IMR-90 (cell line): ENCODE data around the gene KDF1. TPM values are rescaled to one million over a fixed set of nuclear protein-coding genes. Genes with fewer than 3 reads are reported as not detected.

Experiments
- ATAC-seq: fragments of 200-7000 bp; cut with Tn5 transposase; 2 replicates; pipeline ENCODE4 v1.9.1; 2020; ENCODE audit warnings: low read depth, mild to moderate bottlenecking, moderate library complexity
- BruUV-seq: library from RNA; stranded (reverse); fragments of 400-500 nt; replicated peaks from 2 replicates; lab custom pipeline; 2021; lab: Mats Ljungman, UMichigan
- CTCF ChIA-PET: fragments of 300-600 bp; formaldehyde crosslinking; extraction: SDS; loops from one replicate; lab custom pipeline; 2021; ENCODE audit warnings: antibody characterized with exemption; lab: Yijun Ruan, JAX
- POLR2A ChIA-PET: fragments of 300-600 bp; sonication (Branson Sonifier 250); formaldehyde crosslinking; loops from one replicate; lab custom pipeline; 2022; ENCODE audit warnings: antibody characterized with exemption; ENCODE audit not compliant: unreplicated experiment; lab: Charles Lee
- DNase-seq: peaks from one replicate; pipeline ENCODE4 v3.0.0; 2013
- H2AFZ ChIP-seq: replicated peaks from 2 replicates; pipeline ENCODE3; 2013; ENCODE audit warnings: low read length, mild to moderate bottlenecking; ENCODE audit not compliant: poor library complexity
- H2AK5ac ChIP-seq: 2 replicates; pipeline ENCODE4 v1.6.1; 2013; ENCODE audit warnings: low read depth, low read length, inconsistent platforms
- H2AK9ac ChIP-seq: replicated peaks from 2 replicates; pipeline ENCODE3; 2013; ENCODE audit warnings: mild to moderate bottlenecking, low read depth, low read length, moderate library complexity; ENCODE audit not compliant: poor library complexity
- H2BK120ac ChIP-seq: 2 replicates; pipeline ENCODE4 v1.6.1; 2013; ENCODE audit warnings: low read depth, low read length, inconsistent platforms
- H2BK15ac ChIP-seq: 3 replicates; pipeline ENCODE4 v1.6.1; 2013; ENCODE audit warnings: low read depth, low read length, inconsistent platforms
- H2BK20ac ChIP-seq: 2 replicates; pipeline ENCODE4 v1.6.1; 2013; ENCODE audit warnings: low read depth, mild to moderate bottlenecking, inconsistent platforms, low read length, moderate library complexity
- H2BK5ac ChIP-seq: 2 replicates; pipeline ENCODE4 v1.6.1; 2013; ENCODE audit warnings: mild to moderate bottlenecking, low read depth, low read length, inconsistent platforms; ENCODE audit not compliant: poor library complexity, severe bottlenecking
- H3K14ac ChIP-seq: replicated peaks from 2 replicates; pipeline ENCODE4 v1.6.1; 2013; ENCODE audit warnings: low read depth, low read length, inconsistent platforms
- H3K18ac ChIP-seq: 2 replicates; pipeline ENCODE4 v1.6.1; 2013; ENCODE audit warnings: low read depth, low read length, control low read depth
- H3K23ac ChIP-seq: 2 replicates; pipeline ENCODE4 v1.6.1; 2013; ENCODE audit warnings: low read depth, low read length, inconsistent platforms
- H3K27ac ChIP-seq: 2 replicates; pipeline ENCODE4 v1.5.1; 2013; ENCODE audit warnings: mild to moderate bottlenecking, control low read depth, low read length; ENCODE audit not compliant: insufficient read depth
- H3K27me3 ChIP-seq: 2 replicates; pipeline ENCODE4 v1.6.1; 2013; ENCODE audit warnings: low read length; ENCODE audit not compliant: control insufficient read depth, insufficient read depth
- H3K36me3 ChIP-seq: 2 replicates; pipeline ENCODE4 v1.6.1; 2013; ENCODE audit warnings: low read length, mixed read lengths; ENCODE audit not compliant: control insufficient read depth, insufficient read depth
- H3K4ac ChIP-seq: 2 replicates; pipeline ENCODE4 v1.6.1; 2013; ENCODE audit warnings: low read depth, low read length, inconsistent platforms
- H3K4me1 ChIP-seq: 2 replicates; pipeline ENCODE4 v1.6.1; 2013; ENCODE audit warnings: low read length, mixed read lengths; ENCODE audit not compliant: control insufficient read depth, insufficient read depth
- H3K4me2 ChIP-seq: 2 replicates; pipeline ENCODE4 v1.6.1; 2013; ENCODE audit warnings: low read depth, mild to moderate bottlenecking, control low read depth, low read length, moderate library complexity
- H3K4me3 ChIP-seq: 2 replicates; pipeline ENCODE4 v1.5.1; 2013; ENCODE audit warnings: low read depth, mild to moderate bottlenecking, control low read depth, low read length, moderate library complexity; ENCODE audit not compliant: insufficient read depth
- H3K56ac ChIP-seq: 2 replicates; pipeline ENCODE4 v1.6.1; 2013; ENCODE audit warnings: low read length, inconsistent platforms; ENCODE audit not compliant: insufficient read depth; ENCODE audit errors: extremely low read depth
- H3K79me1 ChIP-seq, 2 experiments: 2 replicates each; pipeline ENCODE4 v1.6.1; 2013; ENCODE audit warnings: low read length in 2 of 2, inconsistent platforms in 1 of 2, low read depth in 1 of 2
- H3K9ac ChIP-seq: 2 replicates; pipeline ENCODE4 v1.6.1; 2013; ENCODE audit warnings: low read depth, low read length, control low read depth
- H3K9me1 ChIP-seq: 2 replicates; pipeline ENCODE4 v1.6.1; 2013; ENCODE audit warnings: low read length, inconsistent platforms; ENCODE audit not compliant: insufficient read depth
- H3K9me3 ChIP-seq: 2 replicates; pipeline ENCODE4 v1.6.1; 2013; ENCODE audit warnings: low read length; ENCODE audit not compliant: control insufficient read depth, insufficient read depth
- H4K20me1 ChIP-seq: 2 replicates; pipeline ENCODE4 v1.6.1; 2013; ENCODE audit warnings: low read length, inconsistent platforms; ENCODE audit not compliant: insufficient read depth
- H4K5ac ChIP-seq: 2 replicates; pipeline ENCODE4 v1.6.1; 2013; ENCODE audit warnings: mild to moderate bottlenecking, low read depth, low read length, control low read depth
- H4K8ac ChIP-seq, 2 experiments: 2 replicates each; pipeline ENCODE4 v1.6.1; 2013; ENCODE audit warnings: low read depth in 2 of 2, low read length in 2 of 2, control low read depth in 1 of 2, inconsistent platforms in 1 of 2
- H4K91ac ChIP-seq: 2 replicates; pipeline ENCODE4 v1.6.1; 2013; ENCODE audit warnings: low read depth, low read length, inconsistent platforms; ENCODE audit not compliant: insufficient read depth
- BHLHE40 ChIP-seq: fragments of 150-350 bp; IDR thresholded peaks from 2 replicates; pipeline ENCODE4 v1.6.1; 2016; ENCODE audit warnings: mild to moderate bottlenecking, low read depth, low read length
- CEBPB ChIP-seq: IDR thresholded peaks from 2 replicates; pipeline ENCODE4 v1.6.1; 2012; ENCODE audit warnings: low read depth, low read length, improper control_type of control experiment
- CHD1 ChIP-seq: IDR thresholded peaks from 2 replicates; pipeline ENCODE4 v1.6.1; 2012; ENCODE audit warnings: low read depth, low read length, improper control_type of control experiment
- MAFK ChIP-seq: IDR thresholded peaks from 2 replicates; pipeline ENCODE4 v1.6.1; 2012; ENCODE audit warnings: low read depth, low read length, improper control_type of control experiment
- MXI1 ChIP-seq: IDR thresholded peaks from 2 replicates; pipeline ENCODE4 v1.6.1; 2012; ENCODE audit warnings: low read depth, mild to moderate bottlenecking, low read length, moderate library complexity, borderline replicate concordance
- RCOR1 ChIP-seq: IDR thresholded peaks from 2 replicates; pipeline ENCODE4 v1.6.1; 2012; ENCODE audit warnings: mild to moderate bottlenecking, low read length, improper control_type of control experiment; ENCODE audit not compliant: insufficient replicate concordance
- SMC3 ChIP-seq: fragments of 150-350 bp; IDR thresholded peaks from 2 replicates; pipeline ENCODE4 v1.6.1; 2016; ENCODE audit warnings: low read depth, mild to moderate bottlenecking, antibody characterized with exemption, low read length, moderate library complexity
- WGBS, 2 experiments: methylation state at CpG; one replicate each; pipeline versions ENCODE4 v1.1.5 to v1.1.7; 2013; ENCODE audit warnings: missing lambda C conversion rate in 2 of 2; ENCODE audit not compliant: insufficient read length in 1 of 2; ENCODE audit errors: extremely low coverage in 2 of 2; 5-methylcytosine and 5-hydroxymethylcytosine counted together
- dilution Hi-C: fragments of 300-500 bp; cut with HindIII; formaldehyde crosslinking; loops from one replicate; pipeline ENCODE4 v1.14.3; 2018; ENCODE audit warnings: low sequenced_read_pairs; ENCODE audit not compliant: unreplicated experiment
- in situ Hi-C: fragments of 300-500 bp; cut with MboI; formaldehyde crosslinking; loops from 3 replicates; pipeline ENCODE4 v1.14.3; 2019; ENCODE audit warnings: low sequenced_read_pairs, inconsistent platforms, mixed read lengths
- intact Hi-C: fragments of 100-400 bp; cut with micrococcal nuclease; formaldehyde crosslinking; loops from 2 replicates; pipeline ENCODE4 v1.10.0; 2022
- polyA plus RNA-seq, 3 experiments: library from polyadenylated mRNA; depleted of rRNA; stranded (reverse); fragments of >200 nt; gene quantifications; 2 replicates each; pipeline ENCODE4 v1.2.3, GENCODE V29; 2012; ENCODE audit warnings: low replicate concordance in 1 of 3
- total RNA-seq: library from RNA; depleted of rRNA; stranded (reverse); fragments of >200 nt; gene quantifications from 2 replicates; pipeline ENCODE4 v1.2.3, GENCODE V29; 2012
- TF ChIP-seq, protein P1 (sequence below): fragments of 150-350 bp; IDR thresholded peaks from 2 replicates; pipeline ENCODE4 v1.6.1; 2017; ENCODE audit warnings: mild to moderate bottlenecking, antibody characterized with exemption, low read length, low read depth

Gene KDF1
- total and polyA plus RNA-seq, 2 of the 4 experiments (the other 2 are of a cell fraction): not detected

- DNase-seq: no peak
- Histone ChIP-seq H2BK20ac (no peak overlapping the region), H3K27me3 (no peaks in the 10 kb centered on the region), H3K9me3 (no peaks in the 10 kb centered on the region), H3K56ac (no peak overlapping the region), H2AK9ac (no peak overlapping the region), H3K4ac (no peak overlapping the region), H2AFZ (no peak overlapping the region), H4K8ac (no peak overlapping the region), H2BK5ac (no peak overlapping the region), H4K20me1 (no peaks in the 10 kb centered on the region; the same call in 1 of the 2 replicates), H4K91ac (no peak overlapping the region), H3K79me1 (peaks cover 5 to 13% of the 10 kb centered on the region in 2 experiments; a peak in 2 of 4 replicates), H3K4me2 (no peak overlapping the region), H3K9ac (no peak overlapping the region), H3K4me3 (no peak overlapping the region), H3K36me3 (peaks cover 47% of the 10 kb centered on the region), H2AK5ac (no peak overlapping the region), H3K14ac (no peak overlapping the region), H4K5ac (no peak overlapping the region), H3K18ac (no peak overlapping the region), H3K27ac (no peak overlapping the region), H2BK15ac (no peak overlapping the region), H2BK120ac (no peak overlapping the region), H3K9me1 (0 out of 2 replicates have a peak, but pooled peaks cover 7% of the 10 kb centered on the region), H3K23ac (no peak overlapping the region), H3K4me1 (no peaks in the 10 kb centered on the region)
- TF ChIP-seq CHD1 (no peak), MAFK (no peak), MXI1 (no peak), RCOR1 (no peak), CEBPB (no peak), SMC3 (no peak), BHLHE40 (no peak)
- TF ChIP-seq, protein P1, sequence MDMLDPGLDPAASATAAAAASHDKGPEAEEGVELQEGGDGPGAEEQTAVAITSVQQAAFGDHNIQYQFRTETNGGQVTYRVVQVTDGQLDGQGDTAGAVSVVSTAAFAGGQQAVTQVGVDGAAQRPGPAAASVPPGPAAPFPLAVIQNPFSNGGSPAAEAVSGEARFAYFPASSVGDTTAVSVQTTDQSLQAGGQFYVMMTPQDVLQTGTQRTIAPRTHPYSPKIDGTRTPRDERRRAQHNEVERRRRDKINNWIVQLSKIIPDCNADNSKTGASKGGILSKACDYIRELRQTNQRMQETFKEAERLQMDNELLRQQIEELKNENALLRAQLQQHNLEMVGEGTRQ: no peak
- intact Hi-C loops (no loop called here), dilution Hi-C loops (no loop called here), in situ Hi-C loops (no loop called here)
- BruUV-seq: no TSS peak
- CTCF ChIA-PET: no interaction called here
- POLR2A ChIA-PET: no interaction called here
- no peak for ATAC-seq
- WGBS, 2 experiments: 81% methylated on average over 4 of the region's 8 CpGs; no CpG with 5 or more reads in 1 of the 2 experiments
Measured at GRCh38 chr1:26945728-26946127, 14.5 kb downstream of the KDF1 start.
